NCI-H446 treated with DMSO at 0.1 percent for 48 hours (cell line): ENCODE measurements around the gene UFD1.

Experiments
- DNase-seq: peaks from one replicate; lab custom pipeline; 2025; lab: John Stamatoyannopoulos, UW

The UFD1 gene, protein sequence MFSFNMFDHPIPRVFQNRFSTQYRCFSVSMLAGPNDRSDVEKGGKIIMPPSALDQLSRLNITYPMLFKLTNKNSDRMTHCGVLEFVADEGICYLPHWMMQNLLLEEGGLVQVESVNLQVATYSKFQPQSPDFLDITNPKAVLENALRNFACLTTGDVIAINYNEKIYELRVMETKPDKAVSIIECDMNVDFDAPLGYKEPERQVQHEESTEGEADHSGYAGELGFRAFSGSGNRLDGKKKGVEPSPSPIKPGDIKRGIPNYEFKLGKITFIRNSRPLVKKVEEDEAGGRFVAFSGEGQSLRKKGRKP

DNA sequence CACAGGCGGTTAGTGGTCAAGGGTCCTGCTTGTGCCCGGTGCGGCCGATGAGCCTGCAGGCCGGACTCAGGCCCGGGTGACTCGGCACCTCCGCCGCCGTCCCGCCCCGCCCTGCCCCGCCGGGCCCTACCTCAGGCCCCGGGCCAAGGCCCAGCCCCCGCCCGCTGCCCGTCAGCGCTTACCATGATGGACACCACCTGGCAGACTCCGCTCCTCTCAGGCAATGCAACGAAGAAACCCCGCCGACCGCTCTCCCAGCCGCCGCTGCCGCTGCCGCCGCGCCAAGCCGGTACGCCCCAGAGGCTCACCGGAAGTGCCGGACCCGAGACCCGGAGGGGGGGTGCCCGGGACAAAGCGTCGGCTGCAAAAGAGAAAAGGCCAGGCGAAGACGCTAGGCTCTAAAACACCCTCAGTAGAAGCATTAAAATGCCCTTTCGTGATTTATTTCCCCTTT lies at the start of gene UFD1:
Gene UFD1, minus strand, starts transcription at position 293 of the 454 bp plus-strand sequence. Its CDS starts 108 bp downstream, at position 185.
- peak; percentile 85 for DNase-seq

DNA sequence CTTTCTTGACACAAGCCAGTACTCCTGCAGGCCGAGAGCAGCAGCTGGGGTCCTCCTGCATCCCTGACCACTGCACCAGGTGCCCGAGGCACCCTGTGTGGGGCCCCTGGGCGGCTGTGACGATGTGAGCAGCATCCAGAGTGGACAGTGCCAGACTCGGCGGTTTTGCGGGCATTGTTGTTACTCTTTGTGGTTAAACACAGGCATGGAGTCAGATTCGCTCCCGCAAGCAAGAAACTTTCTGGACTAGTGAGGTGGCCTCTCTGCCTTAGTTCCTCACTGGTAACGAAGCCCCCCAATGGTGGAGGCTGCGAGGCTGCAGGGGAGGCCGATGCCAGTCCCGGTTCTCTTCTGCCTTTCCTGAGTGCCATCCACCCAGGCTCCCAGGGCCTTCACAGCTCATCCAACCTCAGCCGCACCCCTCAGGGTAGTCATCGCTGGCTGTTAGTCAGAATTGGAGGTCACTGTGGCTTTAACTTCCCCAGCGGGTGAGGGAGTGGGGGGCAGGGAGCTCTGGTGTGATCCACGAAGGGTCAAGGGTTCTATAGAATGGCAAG lies 48.9 kb upstream of the UFD1 start:
- no peak for DNase-seq

DNA sequence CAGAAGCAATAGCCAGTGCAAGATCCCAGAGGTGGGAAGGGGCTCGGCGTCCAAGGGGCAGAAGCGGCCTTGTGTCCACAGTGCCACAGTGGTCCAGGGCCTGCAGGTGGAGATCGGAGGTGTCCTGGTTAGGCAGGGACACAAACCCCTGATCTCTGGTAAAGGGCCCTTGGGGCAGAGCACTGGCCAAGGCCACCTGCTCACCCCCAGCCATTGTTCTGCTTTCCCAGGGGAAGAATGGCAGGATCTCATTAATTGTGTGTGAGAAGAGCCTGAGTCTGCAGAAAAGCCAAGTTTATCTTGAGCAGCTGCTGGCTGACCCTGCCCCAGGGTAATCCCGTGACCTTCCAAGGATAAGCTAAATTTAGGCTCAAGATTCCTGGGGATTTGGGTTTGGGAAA lies 48.3 kb upstream of the UFD1 start:
- no peak for DNase-seq

DNA sequence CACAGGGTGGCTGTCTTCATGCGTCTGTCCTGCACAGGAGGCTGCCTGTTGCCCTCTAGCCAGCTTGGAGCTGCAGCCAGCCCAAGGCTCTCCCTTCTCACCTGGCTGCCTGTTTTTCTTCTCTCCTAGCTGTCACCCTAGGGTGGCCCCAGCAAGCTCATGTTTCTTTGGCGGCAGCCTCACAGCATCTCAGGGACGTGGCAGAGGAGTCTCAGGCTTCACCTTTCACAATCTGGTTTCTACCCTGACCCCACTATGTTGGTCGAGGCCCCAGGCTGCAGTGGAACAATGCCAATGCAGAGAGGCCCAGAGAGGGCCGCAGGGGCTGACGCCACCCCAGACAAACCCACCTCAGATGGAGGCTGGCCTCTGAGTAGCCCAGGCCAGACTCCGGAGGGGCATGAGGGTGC lies 47.7 kb upstream of the UFD1 start:
- DNase-seq: no peak

DNA sequence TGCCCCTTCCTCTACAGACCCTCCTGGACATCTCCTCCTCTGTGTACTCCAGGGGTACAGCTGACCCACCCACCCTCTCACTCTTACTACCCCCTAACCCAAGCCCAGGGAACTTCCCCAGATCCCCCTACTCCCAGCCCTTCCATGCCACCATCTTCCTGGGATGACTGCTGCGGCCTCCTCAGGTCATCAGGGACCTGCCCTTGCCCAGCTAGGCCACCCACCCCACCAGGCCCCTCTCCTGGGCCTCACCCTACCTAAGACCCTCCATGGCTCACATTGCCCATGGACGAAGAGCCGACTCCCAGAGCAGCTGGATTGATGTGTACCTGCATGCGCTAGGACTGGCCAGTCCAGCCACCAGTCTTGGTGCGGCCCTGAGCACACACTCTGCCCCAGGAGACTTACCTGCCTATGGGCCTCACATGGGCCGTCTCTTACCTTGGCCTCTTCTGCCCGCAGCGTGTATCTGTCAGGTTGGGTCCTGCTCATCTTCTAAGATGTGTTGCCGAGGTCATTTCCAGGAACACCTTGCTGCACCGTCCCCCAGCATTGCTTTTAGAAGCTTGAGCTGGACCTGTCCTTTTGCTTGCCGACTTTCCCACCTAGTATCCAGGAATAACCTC lies 47.2 kb upstream of the UFD1 start:
- no peak for DNase-seq

DNA sequence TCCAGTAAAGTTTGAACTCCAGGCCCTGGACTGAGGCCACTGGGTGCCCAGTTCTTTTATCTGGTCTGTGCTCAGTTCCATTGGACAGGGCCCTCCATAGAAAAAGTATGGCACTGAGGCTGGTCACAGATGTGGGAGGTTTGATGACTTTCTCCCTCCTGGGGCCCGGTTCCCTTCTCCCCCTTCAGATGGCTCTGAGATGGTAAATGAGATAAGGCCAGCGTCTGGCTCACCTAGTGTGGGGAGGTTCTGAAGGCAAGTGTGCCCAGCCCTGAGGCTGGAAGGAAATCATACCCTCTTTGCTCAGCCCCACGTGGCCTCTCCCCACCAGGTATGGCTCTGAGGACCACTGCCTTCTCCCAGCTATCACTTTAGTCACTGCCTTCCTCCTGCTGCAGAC lies 46.7 kb upstream of the UFD1 start:
- DNase-seq: no peak

DNA sequence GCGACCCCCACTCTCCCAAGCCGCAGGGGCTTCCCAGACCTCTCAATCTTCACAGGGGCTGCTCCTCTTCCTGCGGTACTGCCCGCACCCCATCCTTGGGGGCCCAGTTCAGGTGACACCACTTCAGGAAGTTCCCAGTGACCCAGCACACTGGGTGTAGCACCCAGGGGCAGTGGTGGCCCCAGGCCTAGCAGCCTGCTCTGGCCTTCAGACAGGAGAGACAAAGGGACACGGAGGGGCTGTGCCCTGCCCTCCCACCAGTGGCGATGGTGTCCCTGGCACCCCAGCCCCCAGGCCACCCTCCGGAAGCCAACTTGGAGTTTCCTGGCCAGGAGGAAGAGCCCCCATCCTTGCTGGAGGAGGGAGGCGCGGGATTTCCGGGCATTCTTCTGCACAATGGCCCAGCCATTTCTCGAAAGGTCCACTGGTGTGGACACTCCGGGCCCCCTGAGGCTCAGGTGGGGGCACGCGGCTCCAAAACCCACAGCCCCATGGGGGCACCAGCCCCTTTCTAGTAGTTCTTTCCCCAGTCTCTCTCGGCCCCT lies 46.2 kb upstream of the UFD1 start:
- DNase-seq: no peak

DNA sequence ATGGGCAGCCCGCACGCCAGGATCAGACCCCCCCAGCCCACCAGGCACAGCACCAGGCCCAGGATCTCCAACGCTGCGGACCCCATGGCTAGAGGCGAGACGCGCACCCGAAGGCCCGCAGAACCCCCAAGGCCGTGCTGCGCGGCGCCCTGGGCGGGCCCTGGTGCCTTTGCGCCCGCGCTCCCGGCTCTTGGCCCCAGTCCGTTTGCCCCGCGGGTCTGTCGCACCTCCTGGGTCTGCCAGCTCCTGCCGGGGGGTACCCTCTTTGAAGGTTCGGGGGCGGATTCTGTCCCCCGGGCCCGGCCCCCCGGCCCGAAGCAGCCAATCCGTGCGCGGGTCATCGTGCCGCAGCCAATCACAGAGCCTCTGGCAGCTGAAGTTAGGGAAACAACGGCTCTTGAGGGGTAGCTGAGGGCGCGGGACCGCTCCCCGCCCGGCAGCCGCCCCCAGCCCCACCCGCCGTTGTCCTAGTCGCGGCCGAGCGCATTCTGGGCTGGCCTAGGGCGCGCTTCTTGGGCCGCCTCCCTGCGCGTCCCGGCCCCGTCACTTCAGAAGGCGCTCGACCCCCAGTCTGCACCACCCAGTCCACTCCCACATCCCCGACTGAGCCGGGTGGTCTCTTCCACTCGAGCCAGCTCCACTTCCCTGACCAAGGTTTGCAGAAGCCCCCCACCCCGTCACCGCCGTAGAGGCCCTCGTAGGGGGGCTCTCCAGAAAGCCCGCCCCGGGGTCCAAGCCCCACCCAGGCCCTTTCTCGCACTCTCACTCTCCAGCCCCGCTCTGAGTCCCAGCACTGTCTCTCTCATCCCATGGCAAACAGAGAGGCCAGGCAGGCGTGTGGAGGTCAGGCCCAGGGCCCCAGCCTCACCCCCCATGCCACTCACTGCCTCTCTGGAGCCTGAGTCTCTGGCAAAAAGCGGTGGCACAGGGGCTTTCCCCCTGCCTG lies 45.5 kb upstream of the UFD1 start, which contains the start of gene CLDN5:
Gene CLDN5, minus strand, starts transcription at position 241 of the 946 bp plus-strand sequence. Its CDS starts 155 bp downstream, at position 86.
- no peak for DNase-seq

DNA sequence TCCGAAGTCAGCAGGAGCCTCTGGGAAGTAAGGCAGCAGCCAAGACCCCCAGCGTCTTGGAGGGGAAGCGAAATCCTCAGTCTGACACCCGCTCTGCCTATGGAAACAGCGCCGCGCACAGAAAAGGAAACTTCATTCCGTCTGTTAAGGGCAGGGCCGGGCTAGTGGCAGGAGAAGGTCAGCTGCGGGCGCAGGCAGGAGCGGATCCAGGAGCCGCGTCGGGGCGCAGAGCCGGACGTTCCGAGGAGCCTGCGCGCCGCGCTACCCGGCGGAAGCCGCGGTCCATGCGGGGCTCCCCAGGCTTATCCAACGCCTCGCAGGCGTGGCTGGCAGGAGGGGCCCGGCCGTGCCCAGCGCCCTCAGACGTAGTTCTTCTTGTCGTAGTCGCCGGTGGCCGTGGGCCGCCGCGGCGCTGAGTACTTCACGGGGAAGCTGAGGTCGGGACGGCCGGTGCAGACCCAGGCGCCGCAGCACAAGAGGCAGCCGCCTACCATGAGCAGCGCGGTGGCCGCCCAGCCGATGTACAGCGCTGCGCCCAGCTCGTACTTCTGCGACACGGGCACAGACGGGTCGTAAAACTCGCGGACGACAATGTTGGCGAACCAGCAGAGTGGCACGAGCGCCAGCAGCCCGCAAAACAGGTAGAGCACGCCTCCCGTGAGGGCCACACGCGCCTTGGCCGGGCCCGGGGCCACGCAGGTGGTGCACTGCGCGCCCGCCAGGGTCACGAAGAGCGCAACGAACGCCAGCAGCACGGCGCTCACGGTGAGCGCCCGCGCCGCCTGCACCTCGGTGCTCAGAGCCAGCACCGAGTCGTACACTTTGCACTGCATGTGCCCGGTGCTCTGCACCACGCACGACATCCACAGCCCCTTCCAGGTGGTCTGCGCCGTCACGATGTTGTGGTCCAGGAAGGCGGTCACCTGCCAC lies 44.5 kb upstream of the UFD1 start:
- DNase-seq: no peak

DNA sequence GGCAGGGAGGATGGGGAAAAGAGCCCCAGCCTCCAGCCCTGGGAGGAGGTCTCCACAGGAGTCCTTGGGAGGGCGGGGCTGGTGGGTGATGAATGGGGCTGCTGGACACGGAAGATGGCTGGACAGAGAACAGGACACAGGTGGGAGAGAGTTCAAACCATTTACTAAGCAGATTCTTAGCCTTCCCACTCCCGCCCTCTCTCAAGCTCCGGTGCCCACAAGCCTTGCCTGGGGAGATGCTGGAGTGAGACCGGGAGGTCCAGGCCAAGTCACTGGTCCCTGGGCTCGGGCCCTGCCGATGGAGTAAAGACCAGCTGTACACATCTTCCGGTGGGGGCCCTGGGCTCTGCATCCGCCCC lies 43.9 kb upstream of the UFD1 start:
- no peak for DNase-seq

DNA sequence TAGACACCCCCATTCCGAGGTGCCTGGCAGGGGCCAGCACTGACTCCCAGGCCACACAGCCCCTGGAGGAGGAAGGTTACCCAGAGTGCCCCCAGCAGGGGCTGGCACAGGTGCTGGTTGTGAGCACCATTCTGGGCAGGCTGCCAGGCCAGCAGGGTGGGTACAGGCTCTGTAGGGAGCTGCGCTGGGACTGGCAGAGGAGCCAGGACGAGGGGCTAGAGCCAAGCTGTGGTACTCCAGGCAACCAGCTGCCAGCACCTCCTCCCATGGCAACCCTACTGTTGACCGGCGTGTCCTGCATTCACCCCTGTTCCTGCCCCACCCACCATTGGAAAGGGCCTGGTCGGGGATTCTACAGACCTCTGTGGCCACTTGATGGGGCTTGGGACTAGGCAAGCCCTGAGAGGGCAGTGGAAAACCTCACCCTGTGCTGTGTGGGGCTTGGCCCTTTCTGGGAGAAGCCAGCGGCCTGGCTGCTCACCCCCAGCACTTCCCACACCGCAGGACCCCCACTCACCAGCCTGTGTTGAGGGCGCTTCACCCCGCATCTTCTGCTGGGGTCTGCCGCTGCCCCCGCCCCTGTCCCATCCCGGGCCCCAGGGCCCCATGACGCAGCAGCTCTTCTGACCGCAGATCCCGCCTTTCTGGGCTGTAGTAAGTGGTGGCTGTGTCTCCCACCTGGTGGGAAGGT lies 43.3 kb upstream of the UFD1 start:
- peak; percentile 64 for DNase-seq

DNA sequence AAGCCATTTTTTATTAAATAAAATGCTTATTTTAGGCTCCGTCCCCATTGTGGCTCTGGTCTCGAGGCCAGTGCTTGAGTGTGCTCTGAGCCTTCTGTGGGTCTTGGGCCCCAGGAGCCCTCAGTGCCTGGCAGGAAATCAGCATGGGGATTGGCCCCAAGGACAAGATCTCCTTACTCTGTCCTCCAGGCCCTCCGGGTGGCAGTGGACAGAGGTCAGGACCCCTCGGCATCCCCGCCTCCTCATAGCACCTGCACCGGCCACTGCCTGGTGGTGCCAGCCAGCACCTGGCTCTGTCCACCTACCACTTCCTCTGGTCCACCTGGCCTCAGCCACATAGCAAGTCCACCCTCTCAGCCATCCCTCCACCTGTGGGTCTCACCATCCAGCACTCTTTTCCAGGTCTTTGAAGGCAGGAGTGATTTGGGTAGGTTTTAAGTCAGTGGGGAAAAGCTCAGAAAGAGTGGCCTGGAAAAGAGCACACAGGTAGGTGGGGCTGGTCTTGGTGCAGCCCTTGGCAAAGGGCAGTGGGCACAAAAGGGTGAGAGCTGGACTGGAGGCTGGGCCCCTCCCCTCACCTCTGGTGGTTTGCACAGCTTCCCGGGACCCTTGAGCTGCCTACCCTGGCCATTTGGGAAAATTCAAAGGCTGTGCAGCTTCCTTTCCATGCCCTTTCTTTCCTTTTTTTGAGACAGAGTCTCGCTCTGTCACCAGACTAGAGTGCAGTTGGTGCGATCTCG lies 41.7 kb upstream of the UFD1 start:
- no peak for DNase-seq

DNA sequence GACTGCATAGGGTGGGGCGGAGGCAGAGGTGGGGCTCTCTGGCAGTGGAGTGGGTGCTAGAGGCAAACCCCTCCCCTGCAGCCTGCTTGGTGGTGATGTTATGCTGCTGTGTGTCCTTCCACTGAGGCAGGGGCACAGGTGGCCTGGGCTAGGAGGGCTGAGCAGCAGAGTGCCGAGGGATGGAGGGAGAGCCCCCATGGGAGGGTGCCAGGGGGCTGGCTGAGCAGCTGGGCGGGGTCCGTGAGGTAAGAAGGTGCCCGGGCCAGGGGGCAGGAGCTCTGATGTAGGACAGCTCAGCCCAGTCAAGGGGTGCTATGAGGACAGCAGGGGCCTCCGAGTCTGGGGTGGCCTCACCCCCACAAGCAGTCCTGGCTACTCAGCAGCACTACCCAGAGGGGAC lies 41.0 kb upstream of the UFD1 start:
- DNase-seq: no peak

DNA sequence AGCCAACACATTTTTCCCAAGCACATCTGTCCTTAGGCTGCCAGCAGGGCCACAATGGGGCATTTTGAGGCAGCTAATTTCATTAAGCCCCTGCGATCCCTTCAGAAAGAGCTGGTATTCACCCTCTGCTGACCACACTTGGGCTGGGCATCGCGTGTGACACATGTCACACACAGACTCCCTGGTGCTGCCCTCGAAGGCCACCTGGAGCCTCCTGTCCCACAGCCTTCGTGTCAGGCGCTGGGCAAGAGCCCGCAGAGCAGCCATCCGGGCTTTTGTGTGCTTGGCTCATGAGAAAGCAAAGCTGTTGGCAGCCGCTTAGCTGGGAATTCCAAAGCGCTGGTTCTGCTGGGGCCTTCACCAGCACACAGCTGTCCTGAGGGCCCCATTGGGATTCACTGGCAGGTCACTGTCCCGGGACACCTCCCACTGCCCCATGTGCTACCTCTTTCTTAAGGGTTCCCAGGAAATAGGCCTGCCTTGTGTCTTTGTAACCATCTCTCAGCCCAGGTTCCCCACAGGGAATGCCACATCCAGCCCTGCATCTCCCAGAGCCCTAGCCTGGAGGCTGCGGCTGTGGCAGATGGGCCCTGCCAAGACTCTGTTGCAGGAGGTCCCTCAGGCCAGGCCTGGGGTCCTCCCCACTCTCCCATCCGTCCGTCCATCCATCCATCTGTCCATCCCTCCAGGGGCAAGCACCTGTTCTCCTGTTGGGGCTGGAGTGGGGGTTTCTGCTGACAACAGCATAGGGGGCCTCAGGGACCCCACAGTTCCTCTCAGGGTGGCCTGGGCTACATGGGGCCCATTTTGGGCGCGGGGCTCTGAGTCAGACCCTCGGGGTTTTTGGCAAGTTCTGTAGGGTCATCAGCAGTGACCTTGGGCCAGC lies 40.3 kb upstream of the UFD1 start:
- DNase-seq: no peak

DNA sequence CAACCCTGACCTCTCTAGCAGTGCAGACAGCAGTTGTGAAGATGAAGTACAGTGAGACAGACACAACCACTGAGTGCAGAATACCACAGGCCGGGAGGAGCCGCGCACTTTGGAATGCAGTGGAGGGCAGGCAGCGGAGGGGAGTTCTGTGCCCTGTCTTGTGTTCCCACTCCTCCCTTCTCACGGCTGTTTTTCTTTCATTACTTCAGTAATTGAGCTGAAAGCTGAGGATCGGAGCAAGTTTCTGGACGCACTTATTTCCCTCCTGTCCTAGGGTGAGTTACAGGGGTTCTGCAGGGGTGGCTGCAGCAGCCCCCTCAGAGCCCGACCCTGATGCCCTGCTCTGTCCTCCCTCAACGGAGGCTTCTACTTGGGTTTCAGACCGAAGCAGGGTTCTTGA lies 39.6 kb upstream of the UFD1 start:
- DNase-seq: no peak

DNA sequence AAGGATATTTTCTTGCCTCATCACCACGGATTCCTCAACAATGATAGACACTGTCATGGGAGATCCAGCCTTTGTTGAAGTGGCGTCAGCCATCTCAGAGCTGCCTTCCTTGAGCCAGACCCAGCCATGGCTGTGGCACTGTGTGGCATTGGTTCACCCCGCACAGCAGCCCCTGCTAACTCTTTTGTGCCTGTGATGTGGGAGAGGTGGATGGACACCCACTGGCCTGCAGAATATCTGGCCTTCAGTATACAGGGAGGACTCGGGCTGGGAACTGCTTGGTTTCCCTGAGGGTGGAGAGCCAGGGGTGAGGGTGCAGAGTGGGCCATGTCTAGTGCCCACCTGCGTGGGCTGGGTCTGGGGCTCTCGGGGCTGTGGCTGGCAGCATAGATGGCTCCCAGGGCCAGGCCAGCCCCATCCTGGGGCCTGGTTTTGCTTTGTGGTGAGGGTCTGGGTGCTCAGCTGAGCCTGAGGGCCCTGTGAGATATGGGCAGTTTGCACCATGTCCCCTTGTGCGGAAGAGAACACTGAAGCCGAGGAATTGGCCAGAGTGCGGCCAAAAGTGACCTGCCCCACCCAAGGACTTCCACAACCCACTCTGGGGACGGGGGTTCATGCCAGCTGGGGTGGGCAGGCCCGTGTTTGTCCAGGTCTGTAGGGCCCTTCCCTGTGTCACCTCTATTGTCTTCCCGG lies 39.1 kb upstream of the UFD1 start:
- no peak for DNase-seq

DNA sequence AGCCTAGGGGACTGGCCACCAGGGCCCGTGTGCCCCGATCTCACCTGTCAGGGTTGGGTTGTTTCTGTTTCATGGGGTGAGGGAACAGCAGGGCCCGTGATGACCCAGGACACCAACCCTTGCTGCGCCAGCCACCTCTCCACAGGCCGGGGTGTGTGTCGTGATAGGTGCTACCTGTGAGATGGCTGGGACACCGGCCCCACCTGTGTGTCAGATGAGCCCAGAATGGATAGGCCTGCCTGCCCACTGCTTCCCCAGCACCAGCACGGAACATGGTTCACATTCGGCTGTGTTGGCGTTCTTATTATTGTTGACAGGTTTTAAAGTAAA lies 38.1 kb upstream of the UFD1 start:
- no peak for DNase-seq
